Sigmoid colon (tissue), 4 donors: Measurements from ENCODE around the gene RBKS.

Source experiments
- CTCF ChIP-seq, 4 experiments: fragments of 450-650 bp in 3 of 4; fragments of 200-600 bp in 1 of 4; IDR thresholded peaks; one replicate each; pipeline ENCODE4 v1.5.1; 2016 to 2019; ENCODE audit warnings: antibody characterized with exemption in 4 of 4, mild to moderate bottlenecking in 3 of 4, moderate library complexity in 2 of 4
- EP300 ChIP-seq, 4 donors: sonication (generic); formaldehyde crosslinking; IDR thresholded peaks; one replicate each; pipeline ENCODE4 v1.6.1; 2017; ENCODE audit warnings: antibody characterized with exemption in 4 of 4
- POLR2A ChIP-seq, 2 donors: fragments of 450-650 bp; IDR thresholded peaks; one replicate each; pipeline ENCODE4 v1.6.1; 2016; ENCODE audit warnings: antibody characterized with exemption in 2 of 2, mild to moderate bottlenecking in 2 of 2, moderate library complexity in 2 of 2

GRCh38 chr2:27854229-27854862, 35.8 kb downstream of the RBKS start:
- TF ChIP-seq CTCF (IDR thresholded peaks at IDR 0.05): no peak
- TF ChIP-seq POLR2A (IDR thresholded peaks at IDR 0.05): no peak
- TF ChIP-seq EP300 (IDR thresholded peaks at IDR 0.05): no peak
